Left ventricle myocardium superior (tissue), 1 donor: ENCODE results near the gene SUMO4. TPM values are rescaled to one million over a fixed set of nuclear protein-coding genes. Genes with fewer than 3 reads are reported as not detected.

Experiments
- ATAC-seq: fragments of 200-7000 bp; cut with Tn5 transposase; one replicate; pipeline ENCODE4 v1.9.1; 2020; ENCODE audit warnings: mild to moderate bottlenecking, moderate library complexity
- DNase-seq: peaks from one replicate; pipeline ENCODE4 v3.0.0-alpha.2; 2020
- intact Hi-C: fragments of 100-400 bp; cut with micrococcal nuclease; formaldehyde crosslinking; loops from one replicate; pipeline ENCODE4 v1.11.0; 2022
- total RNA-seq: library from RNA; stranded (reverse); fragmentation: NEBNext Ultra II Directional; extraction: Animal tissue kit (Norgen Biotek cat#: 25700); gene quantifications from one replicate; pipeline ENCODE4 v1.2.1, GENCODE V29; 2021
- donor health status: DM: no; HTN: yes; CAD: no; lungs with severe emphysema.

The SUMO4 gene
- total RNA-seq, 1 donor from 2014 or later: 0.32 TPM

DNA sequence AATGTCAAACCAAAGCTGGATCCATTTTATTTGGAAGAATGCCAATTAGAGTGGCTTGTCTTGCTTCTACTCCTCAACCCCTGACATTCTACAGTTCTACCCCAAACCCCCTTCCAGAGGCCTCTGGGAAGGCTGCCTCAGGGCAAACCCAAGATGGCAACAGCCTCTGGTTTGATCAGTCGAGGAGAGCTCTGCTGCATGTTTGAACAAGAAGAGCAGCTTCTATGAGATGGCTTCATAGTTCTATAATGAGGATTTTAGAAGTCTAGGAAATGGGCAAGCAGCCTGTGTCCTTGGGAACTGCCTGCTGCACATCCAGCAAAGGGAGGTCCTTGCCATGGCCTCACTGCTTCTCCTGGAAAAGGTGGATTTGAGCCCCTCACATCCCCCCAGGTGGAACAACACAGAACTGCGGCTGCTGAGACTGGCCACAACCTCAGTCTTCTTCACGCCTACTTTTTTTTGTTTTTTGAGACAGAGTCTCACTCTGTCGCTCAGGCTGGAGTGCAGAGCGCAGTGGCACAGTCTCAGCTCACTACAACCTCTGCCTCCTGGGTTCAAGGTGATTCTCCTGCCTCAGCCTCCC, 46.8 kb downstream of the SUMO4 start:
- intact Hi-C loops: no loop called here
- ATAC-seq (no peak), DNase-seq (no peak)

DNA sequence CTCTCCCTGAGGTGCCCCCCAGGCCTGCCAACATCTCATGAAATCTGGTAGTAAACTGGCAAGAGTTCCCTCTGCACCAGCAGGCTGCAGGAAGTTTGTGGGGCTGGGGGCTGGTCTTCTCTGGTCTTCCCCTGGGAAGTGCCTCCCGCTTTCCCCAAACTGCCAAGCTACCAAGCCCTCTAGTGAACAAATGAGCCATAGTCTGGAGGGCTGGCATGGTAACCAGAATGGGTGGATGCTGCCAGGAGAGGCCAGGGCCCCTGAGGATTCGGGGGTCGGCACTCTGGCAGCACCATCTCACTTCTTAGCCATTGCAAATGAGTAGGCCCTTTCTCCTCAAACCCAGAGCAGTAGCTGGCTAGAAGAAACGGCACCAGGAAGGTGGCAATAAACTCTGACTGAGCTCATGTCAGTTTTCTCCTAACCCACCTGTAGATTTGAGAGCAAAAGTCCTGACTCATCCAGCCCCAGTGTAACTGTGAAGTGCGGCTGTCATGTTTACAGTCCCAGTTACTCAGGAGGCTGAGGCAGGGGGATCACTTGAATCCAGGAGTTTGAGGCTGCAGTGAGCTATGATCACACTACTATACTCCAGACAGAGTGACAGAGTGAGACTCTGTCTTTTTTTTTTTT, 48.9 kb downstream of the SUMO4 start:
- ATAC-seq (no peak), DNase-seq (no peak)
- intact Hi-C loops: no loop called here

DNA sequence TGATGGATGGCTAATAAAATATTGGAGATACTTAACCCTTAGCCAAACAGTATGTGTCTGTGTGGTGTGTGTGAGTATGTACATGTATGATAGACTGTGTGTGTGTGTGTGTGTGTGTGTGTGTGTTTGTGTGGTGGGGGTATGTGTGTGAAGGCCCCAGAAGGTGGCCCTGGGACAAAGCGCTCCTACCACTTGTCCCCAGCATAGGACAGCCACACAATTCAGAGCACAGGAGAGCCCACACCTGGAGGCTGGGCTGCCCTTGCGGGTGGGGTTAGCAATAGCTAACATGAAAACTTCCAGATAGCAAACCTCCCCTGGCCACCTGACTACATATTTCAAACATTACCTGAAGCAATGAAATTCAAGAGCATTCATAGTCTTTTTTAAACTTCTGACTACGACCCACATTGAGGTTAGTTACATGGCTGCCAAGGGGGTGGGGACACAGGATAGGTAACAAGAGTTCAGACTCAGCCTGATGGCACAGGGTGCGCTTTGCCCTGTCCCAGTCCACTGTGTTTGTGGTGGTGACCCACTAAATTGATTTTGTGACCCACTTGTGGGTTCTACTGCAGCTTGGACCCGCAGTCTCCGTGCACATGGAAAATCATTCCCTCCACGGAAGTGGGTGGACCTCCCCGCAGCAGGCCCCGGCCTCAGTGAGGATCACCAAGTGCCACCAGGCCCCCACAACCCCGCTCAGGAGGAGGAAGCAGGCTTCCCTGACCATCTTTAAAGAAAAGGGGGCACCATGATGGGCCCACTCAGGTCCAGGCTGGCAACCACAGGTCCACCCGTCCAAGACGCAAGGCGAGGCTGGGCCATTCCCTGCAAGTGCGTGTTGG, 50.0 kb downstream of the SUMO4 start:
- ATAC-seq (no peak), DNase-seq (no peak)
- intact Hi-C loops: no loop called here

Other genes starting within 250 kb of the SUMO4 start
- gene TAB2, start 82.5 kb upstream of the SUMO4 start, total RNA-seq: 57.6 TPM
- 0.42 TPM for gene ZC3H12D, start 84.8 kb downstream of the SUMO4 start, total RNA-seq
- gene PPIL4, start 145.8 kb downstream of the SUMO4 start, total RNA-seq: 15.6 TPM
- gene GINM1, start 166.1 kb downstream of the SUMO4 start, total RNA-seq: 55.2 TPM
- gene KATNA1, start 248.5 kb downstream of the SUMO4 start, total RNA-seq: 9.5 TPM